Right lobe of liver (tissue), 4 donors: ENCODE data around the gene CARHSP1.

Experiments used
- POLR2A ChIP-seq: fragments of 450-650 bp; IDR thresholded peaks from one replicate; pipeline ENCODE4 v1.6.1; 2017; ENCODE audit warnings: antibody characterized with exemption, mild to moderate bottlenecking
- TF ChIP-seq, protein P1 (sequence below), 4 donors: fragments of 200-600 bp in 3 of 4; fragments of 450-650 bp in 1 of 4; IDR thresholded peaks; one replicate each; pipeline versions ENCODE4 v1.5.1 to v1.8.0; 2016 to 2022; ENCODE audit warnings: antibody characterized with exemption in 4 of 4, mild to moderate bottlenecking in 2 of 4
- donor health status: DM: no; HTN: no; CAD: no.
- donor health status: DM: no; HTN: no; CAD: no.
- donor health status: DM: no; HTN: yes; CAD: no.

DNA sequence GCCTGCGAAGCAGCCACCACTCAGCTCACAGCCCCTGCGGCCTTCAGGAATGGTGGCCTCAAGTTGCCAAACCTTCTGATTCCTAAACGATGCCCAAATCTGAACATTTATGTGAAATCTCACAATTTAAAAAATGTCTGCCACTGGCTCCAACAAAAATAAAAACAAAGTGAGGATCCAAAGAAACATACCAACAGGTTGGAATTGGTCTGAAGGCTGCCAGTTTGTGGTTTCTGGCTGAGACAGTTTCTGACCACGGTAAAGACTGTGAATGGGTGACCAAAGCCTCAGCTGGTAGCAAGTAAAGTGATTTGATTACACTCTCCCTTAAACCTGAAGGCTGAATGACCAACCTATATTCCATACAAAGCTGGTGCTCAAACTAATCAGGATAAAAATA lies 38.3 kb upstream of the CARHSP1 start:
- TF ChIP-seq, protein P1, sequence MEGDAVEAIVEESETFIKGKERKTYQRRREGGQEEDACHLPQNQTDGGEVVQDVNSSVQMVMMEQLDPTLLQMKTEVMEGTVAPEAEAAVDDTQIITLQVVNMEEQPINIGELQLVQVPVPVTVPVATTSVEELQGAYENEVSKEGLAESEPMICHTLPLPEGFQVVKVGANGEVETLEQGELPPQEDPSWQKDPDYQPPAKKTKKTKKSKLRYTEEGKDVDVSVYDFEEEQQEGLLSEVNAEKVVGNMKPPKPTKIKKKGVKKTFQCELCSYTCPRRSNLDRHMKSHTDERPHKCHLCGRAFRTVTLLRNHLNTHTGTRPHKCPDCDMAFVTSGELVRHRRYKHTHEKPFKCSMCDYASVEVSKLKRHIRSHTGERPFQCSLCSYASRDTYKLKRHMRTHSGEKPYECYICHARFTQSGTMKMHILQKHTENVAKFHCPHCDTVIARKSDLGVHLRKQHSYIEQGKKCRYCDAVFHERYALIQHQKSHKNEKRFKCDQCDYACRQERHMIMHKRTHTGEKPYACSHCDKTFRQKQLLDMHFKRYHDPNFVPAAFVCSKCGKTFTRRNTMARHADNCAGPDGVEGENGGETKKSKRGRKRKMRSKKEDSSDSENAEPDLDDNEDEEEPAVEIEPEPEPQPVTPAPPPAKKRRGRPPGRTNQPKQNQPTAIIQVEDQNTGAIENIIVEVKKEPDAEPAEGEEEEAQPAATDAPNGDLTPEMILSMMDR (IDR thresholded peaks at IDR 0.05), result no peak
- TF ChIP-seq POLR2A, result no peak
